ENCODE results near the gene CYP3A4.
"Not testable (repeated sequence)": the region's sequence is repeated elsewhere in the genome, so short reads cannot be mapped to it uniquely, and the experiment has no call there.

The CYP3A4 gene

DNA sequence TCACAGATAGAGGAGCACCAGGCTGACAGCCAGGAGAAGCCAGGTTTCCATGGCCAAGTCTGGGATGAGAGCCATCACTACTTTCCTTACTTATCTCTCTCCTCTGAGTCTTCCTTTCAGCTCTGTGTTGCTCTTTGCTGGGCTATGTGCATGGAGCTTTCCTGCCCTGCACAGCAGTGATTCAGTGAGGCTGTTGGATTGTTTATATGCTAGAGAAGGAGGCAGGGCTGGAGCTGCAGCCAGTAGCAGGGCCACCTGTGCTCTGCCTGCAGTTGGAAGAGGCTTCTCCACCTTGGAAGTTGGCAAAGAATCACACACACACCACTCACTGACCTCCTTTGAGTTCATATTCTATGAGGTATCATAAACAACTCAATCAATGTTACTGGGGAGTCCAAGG, at the start of gene CYP3A4:
Gene CYP3A4, minus strand, starts transcription at position 178 of the 400 bp plus-strand sequence. Its CDS starts 103 bp downstream, at position 75.
- no peak for DNase-seq

DNA sequence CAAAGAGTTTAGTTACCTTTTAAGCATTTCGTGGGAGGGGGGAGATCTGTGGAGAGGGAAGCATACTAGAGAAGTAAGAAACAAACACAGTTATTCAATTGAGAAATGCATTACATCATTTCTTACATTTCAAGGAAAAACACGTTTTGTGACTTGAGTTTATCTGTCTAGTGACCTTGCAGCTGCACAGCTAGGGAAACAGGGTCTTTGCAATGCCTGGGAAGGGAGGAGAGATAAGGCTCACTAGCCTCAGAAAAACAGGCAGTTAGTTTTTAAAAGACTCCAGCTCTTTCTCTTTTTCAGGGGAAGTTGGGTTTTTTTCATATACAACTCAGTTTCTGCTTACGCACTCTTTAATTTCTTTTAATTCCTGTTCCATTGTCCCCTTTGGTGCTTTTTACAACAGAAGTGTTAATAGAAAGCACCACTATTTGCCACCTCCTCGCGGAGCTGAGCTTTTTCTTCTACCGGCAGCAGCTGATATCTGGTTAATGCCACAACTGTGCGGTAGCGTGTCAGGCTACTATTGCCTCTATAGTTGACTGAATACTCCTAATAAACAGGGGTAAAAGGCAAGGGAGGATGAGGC, 49.4 kb upstream of the CYP3A4 start:
- no peak for DNase-seq

DNA sequence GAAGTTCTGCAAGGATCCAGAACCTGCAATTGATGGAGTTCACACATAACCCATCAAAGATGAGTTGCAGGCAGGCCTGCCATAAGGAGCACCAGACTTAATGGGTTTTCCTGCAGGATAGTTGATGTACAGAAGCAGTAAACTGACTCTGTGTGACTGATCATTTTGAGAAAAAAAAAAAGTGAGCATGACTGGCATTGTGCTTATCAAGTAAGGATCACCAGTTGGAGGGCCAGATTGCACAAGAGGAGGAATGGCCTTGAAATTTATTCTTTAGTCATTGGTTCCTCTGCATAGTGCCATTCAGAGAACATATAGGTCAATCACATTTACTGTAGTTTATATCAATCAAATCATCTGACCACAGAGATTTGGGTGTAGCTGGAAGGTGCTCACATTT, 47.6 kb upstream of the CYP3A4 start:
- DNase-seq = no peak

DNA sequence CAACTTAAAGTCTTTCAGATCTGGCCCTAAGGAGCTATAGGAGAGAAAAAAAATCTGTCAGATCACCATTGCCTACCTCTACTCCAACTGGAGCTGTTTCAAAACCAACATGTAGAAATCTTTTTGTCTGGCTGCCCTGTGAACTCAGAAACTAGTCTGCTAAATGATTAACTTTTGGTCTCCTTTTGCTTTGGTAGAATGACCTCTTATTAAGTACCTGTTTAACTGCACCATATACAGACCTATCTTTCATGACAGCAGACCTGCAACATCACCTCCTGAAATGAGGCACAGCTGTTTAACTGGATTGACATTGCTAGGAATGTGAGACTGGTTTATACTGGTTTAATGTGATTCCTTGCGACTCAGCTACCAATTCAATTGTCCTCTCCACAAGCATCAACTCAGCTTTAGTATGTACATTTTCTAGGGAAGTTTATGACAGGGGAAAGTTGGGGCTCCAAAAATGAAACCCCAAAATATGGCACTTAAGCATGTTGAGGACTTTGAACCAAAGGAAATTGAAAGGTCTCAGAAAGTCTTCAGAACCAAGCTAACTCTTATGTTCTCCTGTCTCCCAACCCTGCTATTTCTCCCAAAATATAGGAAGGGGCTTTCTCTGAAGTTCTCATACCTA, 45.7 kb upstream of the CYP3A4 start:
- DNase-seq = no peak

DNA sequence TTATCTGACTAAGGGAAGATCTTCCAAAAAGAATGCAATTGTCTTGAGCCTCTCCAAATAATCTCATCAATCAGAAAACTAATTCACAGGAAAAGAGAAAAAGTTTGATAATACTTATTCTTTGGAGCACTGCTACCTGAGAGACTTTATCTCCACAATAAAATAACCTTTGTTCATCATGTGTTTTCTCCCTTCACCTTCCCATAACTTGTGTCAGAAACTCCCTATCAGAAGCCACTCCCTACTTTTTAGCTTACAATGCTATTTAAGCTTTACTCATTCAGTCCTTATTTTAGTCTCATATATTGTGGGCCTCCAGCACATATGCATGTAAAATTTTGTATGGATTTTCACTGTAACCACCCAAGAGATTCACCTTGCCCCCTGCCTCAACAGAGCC, 44.8 kb upstream of the CYP3A4 start:
- DNase-seq = no peak

DNA sequence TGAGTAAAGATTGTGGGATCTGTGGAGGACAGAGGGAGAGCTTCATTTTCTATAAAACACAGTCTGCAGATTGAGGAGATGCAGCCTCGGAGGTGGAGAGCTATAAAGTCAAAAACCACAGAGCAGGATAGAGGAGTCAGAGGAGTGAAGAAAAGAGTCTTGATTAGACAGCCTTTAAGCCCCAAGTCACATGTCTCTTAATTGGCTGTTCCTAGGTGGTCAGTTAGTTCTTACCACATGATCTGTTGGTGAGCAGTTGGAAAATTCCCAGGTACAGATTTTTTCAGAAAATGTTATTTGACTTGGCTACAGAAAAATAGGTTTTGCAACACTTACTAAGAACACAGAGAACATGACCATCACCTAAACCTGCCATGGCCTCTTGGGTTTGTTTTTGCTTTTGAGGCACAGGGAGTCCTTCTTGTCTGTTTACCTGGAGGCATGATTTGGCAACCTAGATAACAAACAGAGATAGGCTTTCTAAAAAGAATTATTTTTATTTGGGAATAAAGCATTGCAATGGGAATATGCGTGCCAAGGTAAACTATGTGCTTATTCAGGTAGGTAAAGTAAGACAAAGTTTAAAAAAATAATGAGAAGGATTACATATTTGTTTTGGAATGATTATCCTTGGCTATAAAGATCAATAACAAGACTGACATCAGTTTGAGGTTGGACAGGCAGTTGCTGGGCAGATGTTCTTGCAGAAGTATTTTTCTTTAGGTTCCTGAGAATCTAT, 43.2 kb upstream of the CYP3A4 start:
- DNase-seq = no peak

DNA sequence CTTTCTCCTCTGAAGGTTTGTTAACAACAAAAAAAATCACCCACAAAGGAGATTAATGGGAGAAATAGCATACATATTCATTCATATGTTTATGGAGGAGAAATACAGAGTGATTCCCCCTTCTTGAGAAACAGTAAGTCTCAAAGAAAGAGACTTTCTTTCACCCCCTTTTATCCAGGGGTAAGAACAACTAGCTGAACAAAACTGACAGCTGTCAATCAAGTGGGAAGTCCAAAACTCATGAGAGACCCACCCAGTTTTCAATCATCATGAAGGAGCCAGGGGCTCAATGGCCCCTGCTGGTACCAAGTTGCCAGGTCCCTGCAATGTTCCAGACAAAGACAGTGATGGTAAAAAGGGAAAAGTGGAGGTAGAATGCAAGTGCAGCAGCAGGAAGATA, 41.9 kb upstream of the CYP3A4 start:
- no peak for DNase-seq

DNA sequence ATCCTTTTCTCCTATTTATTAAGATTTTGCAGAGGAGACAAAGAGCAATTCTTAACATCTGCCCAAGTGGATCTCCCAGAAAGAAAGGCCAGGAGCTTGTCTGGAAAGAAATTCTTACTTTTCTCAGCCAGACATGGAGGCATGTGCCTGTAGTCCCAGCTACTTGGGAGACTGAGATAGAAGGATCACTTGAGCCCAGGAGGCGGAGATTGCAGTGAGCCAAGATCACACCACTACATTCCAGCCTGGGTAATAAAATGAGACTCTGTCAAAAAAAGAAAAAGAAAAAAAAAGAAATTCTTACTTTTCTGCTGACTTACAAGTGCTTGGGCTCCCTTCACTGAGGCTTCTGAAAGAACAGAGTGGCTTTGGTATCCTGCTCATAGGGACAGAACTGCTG, 41.5 kb upstream of the CYP3A4 start:
- no peak for DNase-seq

DNA sequence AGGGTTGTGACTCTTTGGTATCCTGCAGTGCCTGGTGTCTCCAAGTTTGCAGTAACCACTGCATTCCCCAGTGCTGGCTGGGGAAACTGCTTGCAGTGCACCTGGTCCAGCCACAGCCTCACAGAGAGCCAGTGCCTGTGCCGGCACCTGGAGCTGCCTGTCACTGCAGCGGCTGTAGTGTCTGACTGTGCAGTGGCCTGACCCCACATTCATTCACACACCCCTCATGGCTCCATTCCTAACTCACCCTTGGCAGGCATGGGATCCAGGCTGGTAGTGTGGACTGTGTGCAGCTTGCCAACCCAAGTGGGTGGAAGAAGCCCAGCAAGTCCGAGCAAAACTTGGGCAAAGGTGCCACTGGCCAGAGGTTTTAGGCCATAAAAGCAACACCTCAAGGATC, 40.1 kb upstream of the CYP3A4 start:
- DNase-seq = no peak

DNA sequence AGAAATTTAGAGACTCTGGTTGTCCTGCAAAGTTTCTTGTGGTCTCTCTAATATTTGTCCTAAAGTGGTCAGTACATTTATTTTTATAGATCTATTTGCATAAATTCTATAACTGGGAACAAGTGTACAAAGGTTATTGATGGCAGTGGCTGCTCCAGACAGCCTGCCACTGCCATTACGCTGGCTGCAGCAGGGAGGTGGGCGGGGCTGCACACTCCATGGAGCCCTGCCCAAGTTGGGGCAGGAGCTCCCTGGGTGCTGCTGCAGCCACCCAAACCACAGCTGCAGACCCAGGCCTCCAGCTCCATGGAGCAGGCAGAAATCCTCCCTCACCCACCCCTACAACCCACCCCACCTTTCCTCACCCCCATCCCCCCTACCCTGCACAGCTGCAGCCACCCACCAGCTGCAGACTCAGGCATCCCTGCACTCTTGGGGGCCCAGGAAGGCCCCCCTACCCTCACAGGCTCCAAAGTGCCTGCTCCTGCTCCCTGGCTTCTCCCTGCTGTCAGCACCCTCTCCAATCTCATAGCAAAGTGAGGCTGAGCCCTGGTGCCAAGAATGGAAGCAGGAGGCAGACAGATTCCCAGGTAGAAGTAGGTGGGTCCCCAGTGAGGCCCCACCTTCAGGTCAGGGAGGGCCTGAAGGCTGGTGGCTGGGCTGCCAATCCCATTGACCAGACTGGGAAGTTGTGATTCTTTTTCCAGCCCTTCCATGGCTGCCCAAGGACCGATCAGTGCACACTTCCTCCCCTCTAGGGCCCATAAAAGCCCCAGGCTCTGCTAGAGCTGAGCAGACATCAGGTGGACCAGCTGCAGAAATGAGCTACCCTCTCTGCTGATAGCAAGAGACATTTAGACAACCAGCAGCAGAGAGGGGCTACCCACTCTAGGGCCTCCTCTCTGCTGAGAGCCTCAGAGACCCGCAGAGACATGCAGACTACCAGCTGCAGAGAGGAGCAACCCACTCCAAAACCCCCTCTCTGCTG, 39.0 kb upstream of the CYP3A4 start:
- no peak for DNase-seq

DNA sequence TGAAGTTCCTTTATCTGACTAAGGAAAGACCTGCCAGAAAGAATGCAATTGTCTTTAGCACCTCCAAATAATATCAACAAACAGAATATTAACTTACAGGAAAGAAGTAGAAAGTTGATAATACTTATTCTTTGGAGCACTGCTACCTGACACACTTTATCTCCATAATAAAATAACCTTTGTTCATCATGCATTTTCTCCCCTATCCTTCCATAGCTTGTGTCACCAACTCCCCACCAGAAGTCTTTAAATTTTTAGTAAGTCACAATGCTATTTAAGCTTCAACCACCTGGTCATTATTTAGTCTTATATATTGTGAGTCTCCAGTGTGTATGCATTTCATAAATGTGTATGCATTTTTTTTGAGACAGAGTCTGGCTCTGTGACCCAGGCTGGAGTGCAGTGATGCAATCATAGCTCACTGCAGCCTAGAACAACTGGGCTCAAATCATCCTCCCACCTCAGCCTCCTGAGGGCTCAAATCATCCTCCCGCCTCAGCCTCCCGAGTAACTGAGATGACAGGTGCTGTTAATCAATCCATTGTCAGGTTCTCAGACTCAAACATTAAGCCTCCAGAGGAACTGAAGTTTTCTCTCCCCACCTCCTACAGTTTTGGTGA, 36.5 kb upstream of the CYP3A4 start:
- DNase-seq = no peak

DNA sequence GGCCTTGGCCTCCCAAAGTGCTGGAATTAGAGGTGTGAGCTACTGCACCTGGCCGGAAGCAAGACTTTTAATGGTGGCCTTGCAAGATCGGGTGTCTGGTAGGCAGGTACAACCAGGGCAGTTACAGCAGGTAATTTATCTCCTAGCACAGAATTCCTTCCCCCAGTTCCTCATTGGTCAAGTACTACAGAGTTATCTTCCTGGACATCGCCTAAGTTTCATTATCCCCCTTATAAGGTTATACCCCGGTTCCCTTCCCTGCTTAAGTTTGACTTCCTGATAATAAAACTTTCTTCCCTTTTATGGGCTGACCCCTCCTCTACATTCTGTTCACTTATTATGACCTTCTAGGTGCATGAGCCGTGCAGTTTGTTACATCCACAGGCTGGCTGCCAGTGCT, 24.8 kb upstream of the CYP3A4 start:
- DNase-seq = no peak

DNA sequence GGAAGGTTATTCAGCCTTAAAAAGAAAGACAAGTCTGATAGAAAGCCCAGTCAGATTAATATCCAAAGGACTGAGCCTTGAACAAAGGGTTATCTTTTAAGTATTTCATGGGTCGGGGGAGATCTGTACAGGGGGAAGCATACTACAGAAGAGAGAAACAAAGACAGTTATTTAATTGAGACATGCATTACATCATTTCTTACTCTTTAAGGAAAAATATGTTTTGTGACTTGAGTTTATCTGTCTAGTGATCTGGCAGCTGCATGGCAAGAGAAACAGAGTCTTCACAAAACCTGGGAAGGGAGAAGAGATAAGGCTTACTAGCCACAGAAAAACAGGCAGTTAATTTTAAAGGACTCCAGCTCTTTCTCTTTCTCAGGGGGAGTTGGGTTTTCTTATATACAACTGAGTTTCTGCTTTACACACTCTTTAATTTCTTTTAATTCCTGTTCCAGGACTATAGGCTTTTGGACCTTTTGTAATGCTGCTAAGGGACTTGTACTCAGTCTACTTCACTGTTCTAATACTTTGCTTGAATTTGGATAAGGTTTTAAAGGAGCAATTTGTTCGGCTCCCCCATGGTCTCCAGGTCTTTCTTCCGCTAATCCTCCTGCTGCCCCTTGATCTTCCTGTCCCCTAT, 23.0 kb upstream of the CYP3A4 start:
- no peak for DNase-seq

DNA sequence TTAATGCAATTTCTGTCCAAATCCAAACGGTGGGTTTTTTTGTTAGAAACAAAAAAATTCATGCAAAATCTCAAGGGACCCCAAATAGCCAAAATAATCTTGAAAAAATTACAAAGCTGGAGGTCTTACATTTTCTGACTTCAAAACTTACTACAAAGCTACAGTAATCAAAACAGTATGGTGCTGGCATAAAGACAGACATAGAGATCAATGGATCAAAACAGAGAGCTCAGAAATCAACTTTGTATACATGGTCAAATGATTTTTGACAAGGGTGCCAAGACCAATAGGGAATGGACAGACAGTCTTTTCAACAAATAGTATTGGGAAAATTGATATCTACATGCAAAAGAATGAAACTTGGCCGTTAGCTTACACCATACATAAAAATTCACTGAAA, 21.7 kb upstream of the CYP3A4 start:
- DNase-seq = no peak

DNA sequence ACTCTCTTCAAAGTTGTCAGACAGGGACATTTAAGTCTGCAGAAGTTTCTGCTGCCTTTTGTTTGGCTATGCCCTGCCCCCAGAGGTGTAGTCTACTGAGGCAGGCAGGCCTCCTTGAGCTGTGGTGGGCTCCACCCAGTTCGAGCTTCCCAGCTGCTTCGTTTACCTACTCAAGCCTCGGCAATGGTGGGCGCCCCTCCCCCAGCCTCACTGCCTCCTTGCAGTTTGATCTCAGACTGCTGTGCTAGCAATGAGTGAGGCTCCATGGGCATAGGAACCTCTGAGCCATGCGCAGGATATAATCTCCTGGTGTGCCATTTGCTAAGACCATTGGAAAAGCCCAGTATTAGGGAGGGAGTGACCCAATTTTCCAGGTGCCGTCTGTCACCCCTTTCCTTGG, 19.1 kb upstream of the CYP3A4 start:
- not testable (repeated sequence) for DNase-seq

DNA sequence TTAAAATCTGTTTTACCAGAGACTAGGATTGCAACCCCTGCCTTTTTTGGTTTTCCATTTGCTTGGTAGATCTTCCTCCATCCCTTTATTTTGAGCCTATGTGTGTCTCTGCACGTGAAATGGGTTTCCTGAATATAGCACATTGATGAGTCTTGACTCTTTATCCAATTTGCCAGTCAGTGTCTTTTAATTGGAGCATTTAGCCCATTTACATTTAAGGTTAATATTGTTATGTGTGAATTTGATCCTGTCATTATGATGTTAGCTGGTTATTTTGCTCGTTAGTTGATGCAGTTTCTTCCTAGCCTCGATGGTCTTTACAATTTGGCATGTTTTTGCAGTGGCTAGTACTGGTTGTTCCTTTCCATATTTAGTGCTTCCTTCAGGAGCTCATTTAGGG, 17.4 kb upstream of the CYP3A4 start:
- DNase-seq = not testable (repeated sequence)

DNA sequence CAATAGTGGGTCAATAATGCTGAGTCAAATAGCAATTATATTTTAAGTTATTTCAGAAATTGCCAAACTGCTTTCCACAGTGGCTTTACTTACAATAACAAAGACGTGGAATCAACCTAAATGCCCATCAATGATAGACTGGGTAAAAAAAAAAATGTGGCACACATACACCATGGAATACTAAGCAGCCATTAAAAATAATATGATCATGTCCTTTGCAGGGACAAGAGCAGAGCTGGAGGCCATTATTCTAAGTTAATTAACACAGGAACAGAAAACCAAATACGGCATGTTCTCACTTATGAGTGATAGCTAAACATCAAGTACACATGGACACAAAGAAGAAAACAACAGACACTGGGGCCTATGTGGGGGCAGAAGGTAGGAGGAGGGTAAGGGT, 15.0 kb upstream of the CYP3A4 start:
- DNase-seq = no peak

DNA sequence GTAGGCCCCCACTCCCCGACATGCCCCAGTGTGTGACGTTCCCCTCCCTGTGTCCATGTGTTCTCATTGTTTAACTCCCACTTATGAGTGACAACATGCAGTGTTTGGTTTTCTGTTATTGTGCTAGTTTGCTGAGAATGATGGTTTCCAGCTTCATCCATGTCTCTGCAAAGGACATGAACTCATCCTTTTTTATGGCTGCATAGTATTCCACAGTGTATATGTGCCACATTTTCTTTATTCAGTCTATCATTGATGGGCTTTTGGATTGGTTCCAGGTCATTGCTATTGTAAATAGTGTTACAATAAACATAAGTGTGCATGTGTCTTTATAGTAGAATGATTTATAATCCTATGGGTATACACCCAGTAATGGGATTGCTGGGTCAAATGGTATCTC, 11.9 kb upstream of the CYP3A4 start:
- DNase-seq = not testable (repeated sequence)

DNA sequence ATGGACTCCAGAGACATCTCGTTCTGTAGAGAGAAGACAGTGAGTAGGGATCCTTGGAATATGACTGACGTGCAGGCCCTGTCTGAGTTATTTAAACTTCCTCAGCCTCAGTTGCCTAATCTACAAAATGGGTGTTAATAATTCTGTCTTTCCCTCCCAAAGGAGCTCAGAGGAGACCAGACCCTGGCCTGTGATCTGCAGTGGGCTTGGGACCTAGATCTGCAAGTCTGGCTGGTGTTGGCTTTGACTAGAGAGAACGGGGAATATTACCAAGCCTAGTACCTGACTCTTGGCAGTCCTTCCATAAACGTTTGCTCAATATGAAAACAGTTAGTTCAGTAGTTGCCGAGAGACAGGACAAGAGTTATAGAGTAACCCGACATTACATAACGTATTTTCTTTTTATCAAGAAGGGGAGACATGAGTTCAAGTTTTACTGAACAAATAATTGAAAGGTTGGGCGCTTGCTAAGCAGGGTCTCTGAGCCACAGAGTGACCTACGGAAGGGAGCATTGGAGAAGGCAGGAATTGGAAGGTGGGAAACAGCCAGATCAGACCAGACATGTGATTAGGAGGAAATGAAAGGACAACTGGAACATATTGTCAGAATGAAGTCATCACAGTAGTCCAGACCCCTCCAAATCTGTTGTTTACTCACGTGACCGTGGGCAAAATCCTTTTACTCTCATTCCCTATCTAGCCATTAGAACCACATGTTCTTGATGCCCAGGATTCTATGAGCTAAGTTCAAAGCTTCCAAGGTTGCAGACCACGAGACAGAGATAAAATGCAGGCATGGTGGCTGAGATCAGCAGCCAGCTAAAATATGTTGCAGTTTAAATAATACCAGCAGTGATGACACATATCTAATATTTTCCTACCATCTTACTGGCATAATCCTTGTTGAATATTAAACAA, 10.9 kb upstream of the CYP3A4 start:
- DNase-seq = no peak

DNA sequence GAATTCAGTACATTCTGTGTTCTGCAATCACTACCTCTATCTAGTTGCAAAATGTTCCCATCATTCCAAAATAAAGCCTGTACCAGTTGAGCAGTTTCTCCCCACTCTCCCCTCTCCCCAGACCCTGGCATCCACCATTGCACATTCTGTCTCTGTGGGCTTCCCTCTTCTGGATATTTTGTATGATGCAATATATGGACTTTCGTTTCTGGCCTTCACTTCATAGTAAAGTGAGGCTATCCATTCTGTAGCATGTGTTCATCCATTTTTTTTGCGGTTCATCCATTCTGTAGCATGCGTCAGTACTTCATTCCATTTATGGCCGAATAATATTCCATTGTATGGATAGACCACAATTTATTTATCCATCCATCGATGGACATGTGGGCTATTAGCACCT, 9.5 kb upstream of the CYP3A4 start:
- DNase-seq = no peak

DNA sequence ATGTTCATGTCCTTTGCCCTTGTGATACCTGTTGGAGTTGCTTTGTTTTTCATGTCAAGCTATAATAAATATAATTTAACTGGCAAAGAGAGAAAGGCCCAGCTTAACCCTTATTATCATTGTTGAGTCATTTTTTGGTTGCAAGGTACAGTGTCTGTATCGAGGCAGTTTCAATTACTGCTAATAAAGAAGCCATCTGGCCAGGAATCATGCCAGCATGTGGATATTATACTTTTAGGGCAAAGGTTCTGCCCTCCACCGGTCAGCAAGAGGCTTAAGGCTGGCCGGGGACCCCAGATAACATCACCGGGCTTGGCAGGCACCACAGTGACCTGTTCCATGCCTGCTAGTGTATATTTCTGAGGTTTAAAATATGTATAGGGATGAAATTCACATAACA, 9.0 kb upstream of the CYP3A4 start:
- DNase-seq = no peak
